ENCODE data around the gene CUL5. TPM values are rescaled to one million over a fixed set of nuclear protein-coding genes. Genes with fewer than 3 reads are reported as not detected.
A peak's percentile ranks its signal among the peaks of the same experiment; 100 is the strongest.

CUL5 gene
- total RNA-seq, 4 donors from 2014 or later: 25.3 to 41.1 (median 32.3) TPM

- no peak for DNase-seq (ENCODE audit: low spot score in 2 of 2)
- peaks cover 0 to 7% (median 0%) of the 10 kb centered on the region in 4 donors for H3K4me1 ChIP-seq
- H3K36me3 ChIP-seq: peaks cover 0 to 59% (median 0%) of the 10 kb centered on the region in 3 donors
- no peak overlapping the region for H3K27ac ChIP-seq
- H3K4me3 ChIP-seq: no peak overlapping the region
- no peaks in the 10 kb centered on the region for H3K27me3 ChIP-seq
- no peak for TF ChIP-seq POLR2A (IDR thresholded peaks at IDR 0.05)
- 45 to 46% methylated on average over 2 of the region's 2 CpGs for WGBS, 2 donors
- H3K9me3 ChIP-seq: no peaks in the 10 kb centered on the region
Measured at GRCh38 chr11:108092134-108092533, 83.4 kb downstream of the CUL5 start.

GRCh38 chr11:108093128-108093904 lies 84.6 kb downstream of the CUL5 start:
- Histone ChIP-seq H3K4me1 (peaks cover 0 to 7% (median 0%) of the 10 kb centered on the region in 4 donors), H3K27ac (peak overlapping the region in 1 of 4 donors; percentile 28)
- whole genome bisulfite sequencing, 2 donors: 92 to 93% methylated on average over 4 of the region's 4 CpGs

DNA sequence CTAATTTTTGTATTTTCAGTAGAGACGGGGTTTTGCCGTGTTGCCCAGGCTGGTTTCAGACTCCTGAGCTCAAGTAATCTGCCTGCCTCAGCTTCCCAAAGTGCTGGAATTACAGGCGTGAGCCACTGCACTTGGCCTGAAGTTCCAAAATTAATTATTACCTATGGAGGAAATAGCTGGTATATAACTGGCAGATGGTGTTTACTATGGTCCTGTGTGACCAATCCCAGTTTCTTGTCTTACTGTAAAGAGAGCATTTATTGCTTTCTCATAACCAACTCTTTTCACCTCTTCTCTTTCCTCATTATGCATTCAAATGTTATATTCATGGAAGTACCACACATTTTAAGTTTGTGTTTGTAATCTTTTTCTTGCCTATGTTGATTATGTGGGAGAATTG lies 88.5 kb downstream of the CUL5 start:
- Histone ChIP-seq H3K9me3 (no peaks in the 10 kb centered on the region), H3K27me3 (no peaks in the 10 kb centered on the region), H3K27ac (no peak overlapping the region), H3K36me3 (peaks cover 0 to 87% (median 0%) of the 10 kb centered on the region in 3 donors), H3K4me1 (peaks cover 0 to 7% (median 0%) of the 10 kb centered on the region in 4 donors), H3K4me3 (no peak overlapping the region)
- DNase-seq (ENCODE audit: low spot score in 2 of 2): no peak
- 95 to 100% methylated on average over 3 of the region's 3 CpGs for WGBS, 2 donors
- no peak for TF ChIP-seq POLR2A (IDR thresholded peaks at IDR 0.05)
- TF ChIP-seq, protein P1, sequence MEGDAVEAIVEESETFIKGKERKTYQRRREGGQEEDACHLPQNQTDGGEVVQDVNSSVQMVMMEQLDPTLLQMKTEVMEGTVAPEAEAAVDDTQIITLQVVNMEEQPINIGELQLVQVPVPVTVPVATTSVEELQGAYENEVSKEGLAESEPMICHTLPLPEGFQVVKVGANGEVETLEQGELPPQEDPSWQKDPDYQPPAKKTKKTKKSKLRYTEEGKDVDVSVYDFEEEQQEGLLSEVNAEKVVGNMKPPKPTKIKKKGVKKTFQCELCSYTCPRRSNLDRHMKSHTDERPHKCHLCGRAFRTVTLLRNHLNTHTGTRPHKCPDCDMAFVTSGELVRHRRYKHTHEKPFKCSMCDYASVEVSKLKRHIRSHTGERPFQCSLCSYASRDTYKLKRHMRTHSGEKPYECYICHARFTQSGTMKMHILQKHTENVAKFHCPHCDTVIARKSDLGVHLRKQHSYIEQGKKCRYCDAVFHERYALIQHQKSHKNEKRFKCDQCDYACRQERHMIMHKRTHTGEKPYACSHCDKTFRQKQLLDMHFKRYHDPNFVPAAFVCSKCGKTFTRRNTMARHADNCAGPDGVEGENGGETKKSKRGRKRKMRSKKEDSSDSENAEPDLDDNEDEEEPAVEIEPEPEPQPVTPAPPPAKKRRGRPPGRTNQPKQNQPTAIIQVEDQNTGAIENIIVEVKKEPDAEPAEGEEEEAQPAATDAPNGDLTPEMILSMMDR (IDR thresholded peaks at IDR 0.05): no peak
- TF ChIP-seq EP300 (IDR thresholded peaks at IDR 0.05): no peak

More at GRCh38 chr11:108093128-108093904, 84.6 kb downstream of the CUL5 start:
- no peaks in the 10 kb centered on the region for H3K27me3 ChIP-seq
- TF ChIP-seq EP300 (IDR thresholded peaks at IDR 0.05): no peak
- TF ChIP-seq, protein P1 (IDR thresholded peaks at IDR 0.05): no peak
- TF ChIP-seq POLR2A (IDR thresholded peaks at IDR 0.05): no peak
- H3K4me3 ChIP-seq: no peak overlapping the region
- no peaks in the 10 kb centered on the region for H3K9me3 ChIP-seq
- no peak for DNase-seq (ENCODE audit: low spot score in 2 of 2)
- peaks cover 0 to 67% (median 0%) of the 10 kb centered on the region in 3 donors for H3K36me3 ChIP-seq

DNA sequence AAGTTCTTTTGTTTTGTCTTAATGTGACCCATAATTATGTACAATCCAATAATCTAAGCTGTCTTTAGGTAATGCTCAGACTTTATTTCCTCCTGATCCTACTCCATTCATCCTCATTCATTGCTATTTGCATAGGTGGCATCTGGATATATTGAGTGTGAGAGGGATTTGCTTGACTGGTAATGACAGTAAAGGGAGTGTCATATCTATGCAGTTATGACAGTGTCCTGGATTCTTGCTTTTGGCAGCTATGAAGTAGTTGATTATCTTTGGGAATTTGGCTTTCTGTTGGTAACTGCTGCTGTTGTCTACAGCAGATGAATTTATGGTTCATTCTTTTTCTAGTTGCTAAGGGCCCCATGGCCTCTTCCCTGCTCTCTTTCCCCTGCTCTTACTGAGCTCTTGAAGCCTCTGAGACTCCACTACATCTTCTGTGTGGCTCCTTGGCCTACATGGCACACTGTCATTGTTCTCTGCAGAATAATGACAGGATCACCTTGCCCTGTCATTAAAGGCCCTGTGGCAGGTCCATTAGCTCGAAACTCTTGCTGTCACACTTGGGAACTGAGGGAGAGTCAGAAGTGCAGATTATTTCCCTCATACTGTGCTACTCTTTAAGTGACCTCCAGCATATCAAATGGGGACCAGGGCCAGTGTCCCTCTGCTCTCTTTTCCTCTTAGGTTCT lies 92.5 kb downstream of the CUL5 start:
- Histone ChIP-seq H3K4me3 (no peak overlapping the region), H3K4me1 (no peaks in the 10 kb centered on the region), H3K27me3 (no peaks in the 10 kb centered on the region), H3K9me3 (no peaks in the 10 kb centered on the region), H3K27ac (no peak overlapping the region), H3K36me3 (peaks cover 0 to 94% (median 0%) of the 10 kb centered on the region in 3 donors)
- 89 to 94% methylated on average over 1 of the region's 1 CpG for WGBS, 2 donors
- no peak for TF ChIP-seq EP300 (IDR thresholded peaks at IDR 0.05)
- TF ChIP-seq, protein P1 (IDR thresholded peaks at IDR 0.05): no peak
- no peak for TF ChIP-seq POLR2A (IDR thresholded peaks at IDR 0.05)
- DNase-seq (ENCODE audit: low spot score in 2 of 2): no peak

GRCh38 chr11:108111126-108111525 lies 102.4 kb downstream of the CUL5 start:
- peaks cover 0 to 13% (median 7%) of the 10 kb centered on the region in 4 donors for H3K4me1 ChIP-seq
- H3K27ac ChIP-seq: no peak overlapping the region
- H3K4me3 ChIP-seq: no peak overlapping the region
- TF ChIP-seq, protein P1 (IDR thresholded peaks at IDR 0.05): no peak
- TF ChIP-seq EP300 (IDR thresholded peaks at IDR 0.05) (no peak), POLR2A (IDR thresholded peaks at IDR 0.05) (no peak)
- 91 to 95% methylated on average over 4 of the region's 4 CpGs for WGBS, 2 donors
- H3K9me3 ChIP-seq: no peaks in the 10 kb centered on the region
- no peak for DNase-seq (ENCODE audit: low spot score in 2 of 2)
- peaks cover 0 to under 1% (median 0%) of the 10 kb centered on the region in 3 donors for H3K36me3 ChIP-seq
- no peaks in the 10 kb centered on the region for H3K27me3 ChIP-seq
